Measurements from ENCODE around the gene PDCL2. TPM values are rescaled to one million over a fixed set of nuclear protein-coding genes. Genes with fewer than 3 reads are reported as not detected.
A peak's percentile ranks its signal among the peaks of the same experiment; 100 is the strongest.

PDCL2 gene
- total RNA-seq, 2 experiments from 2014 or later: not detected

DNA sequence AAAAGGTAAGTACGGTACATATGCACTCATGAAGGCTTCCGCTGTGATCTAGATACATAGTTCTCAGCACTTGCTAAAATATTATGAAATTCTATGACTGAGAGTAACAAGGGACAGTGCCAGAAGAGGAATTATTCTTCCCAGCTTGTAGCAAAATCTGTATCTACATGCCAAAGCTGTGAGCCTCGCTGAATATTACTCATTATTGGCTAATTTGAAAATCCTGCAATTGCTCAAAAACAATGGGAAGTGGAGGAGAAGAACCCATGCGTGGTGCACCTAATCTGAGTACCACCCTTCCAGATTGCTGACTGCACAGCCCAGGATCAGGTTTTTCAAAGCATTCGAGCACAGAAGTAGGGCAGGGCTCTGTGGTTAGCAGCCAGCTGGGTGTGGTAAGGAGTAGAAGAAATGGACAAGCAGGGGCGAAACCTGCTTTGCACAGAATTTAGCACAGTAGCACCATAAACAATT is 17.4 kb upstream of the PDCL2 start:
- no peaks in the 10 kb centered on the region for H3K9me3 ChIP-seq (ENCODE audit: control insufficient read depth in 1 of 2, insufficient read depth in 1 of 2, low read length in 2 of 2)
- H3K4me3 ChIP-seq (ENCODE audit: low read length): no peak overlapping the region
- Mint-ChIP-seq H3K36me3 (ENCODE audit: low read depth) (no peaks in the 10 kb centered on the region), H3K4me3 (no peak overlapping the region), H3K27ac (no peak overlapping the region), H3K4me1 (ENCODE audit: low read depth) (peaks cover 7% of the 10 kb centered on the region), H3K27me3 (peaks cover 12% of the 10 kb centered on the region), H3K9me3 (no peaks in the 10 kb centered on the region)
- CTCF ChIA-PET: no interaction called here
- POLR2A ChIA-PET: no interaction called here
- DNase-seq (peak in 3 of 14 experiments; percentile 4 to 17 (median 6)), ATAC-seq (ENCODE audit: poor library complexity) (no peak)
- intact Hi-C loops (cut with DNase I, micrococcal nuclease): no loop called here
- H3K27ac ChIP-seq (ENCODE audit: low read depth in 1 of 2, low read length in 2 of 2): no peak overlapping the region
- no peaks in the 10 kb centered on the region for H3K27me3 ChIP-seq (ENCODE audit: control insufficient read depth in 1 of 2, insufficient read depth in 2 of 2, low read length in 2 of 2)
- H3K36me3 ChIP-seq (ENCODE audit: insufficient read depth, low read length): no peaks in the 10 kb centered on the region
- TF ChIP-seq, protein P1, sequence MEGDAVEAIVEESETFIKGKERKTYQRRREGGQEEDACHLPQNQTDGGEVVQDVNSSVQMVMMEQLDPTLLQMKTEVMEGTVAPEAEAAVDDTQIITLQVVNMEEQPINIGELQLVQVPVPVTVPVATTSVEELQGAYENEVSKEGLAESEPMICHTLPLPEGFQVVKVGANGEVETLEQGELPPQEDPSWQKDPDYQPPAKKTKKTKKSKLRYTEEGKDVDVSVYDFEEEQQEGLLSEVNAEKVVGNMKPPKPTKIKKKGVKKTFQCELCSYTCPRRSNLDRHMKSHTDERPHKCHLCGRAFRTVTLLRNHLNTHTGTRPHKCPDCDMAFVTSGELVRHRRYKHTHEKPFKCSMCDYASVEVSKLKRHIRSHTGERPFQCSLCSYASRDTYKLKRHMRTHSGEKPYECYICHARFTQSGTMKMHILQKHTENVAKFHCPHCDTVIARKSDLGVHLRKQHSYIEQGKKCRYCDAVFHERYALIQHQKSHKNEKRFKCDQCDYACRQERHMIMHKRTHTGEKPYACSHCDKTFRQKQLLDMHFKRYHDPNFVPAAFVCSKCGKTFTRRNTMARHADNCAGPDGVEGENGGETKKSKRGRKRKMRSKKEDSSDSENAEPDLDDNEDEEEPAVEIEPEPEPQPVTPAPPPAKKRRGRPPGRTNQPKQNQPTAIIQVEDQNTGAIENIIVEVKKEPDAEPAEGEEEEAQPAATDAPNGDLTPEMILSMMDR (IDR thresholded peaks at IDR 0.05): no peak
- peaks cover 3% of the 10 kb centered on the region for H3K4me1 ChIP-seq (ENCODE audit: insufficient read depth, low read length)

DNA sequence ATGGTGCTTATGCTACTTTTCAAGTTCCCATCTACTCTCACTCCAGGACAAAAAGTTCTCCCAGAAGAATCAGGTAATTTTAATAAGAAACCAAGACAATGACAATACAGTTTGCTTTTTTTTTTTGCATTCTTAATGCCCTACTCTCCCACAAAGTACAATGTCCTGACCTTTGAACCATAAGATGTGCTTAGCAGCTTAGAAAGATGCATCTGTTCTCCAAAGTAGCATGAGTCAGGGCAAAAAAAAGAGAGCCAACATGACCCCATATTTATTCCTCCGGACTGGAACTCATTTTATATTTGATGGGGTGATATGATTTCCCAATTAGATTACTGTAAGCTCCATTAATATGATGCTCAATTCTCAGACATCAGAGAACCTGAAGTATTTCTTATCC is 16.5 kb upstream of the PDCL2 start:
- no peaks in the 10 kb centered on the region for H3K36me3 ChIP-seq (ENCODE audit: insufficient read depth, low read length)
- Mint-ChIP-seq H3K36me3 (ENCODE audit: low read depth) (no peaks in the 10 kb centered on the region), H3K9me3 (no peaks in the 10 kb centered on the region), H3K27me3 (peaks cover 12% of the 10 kb centered on the region), H3K4me1 (ENCODE audit: low read depth) (peaks cover 7% of the 10 kb centered on the region), H3K4me3 (no peak overlapping the region), H3K27ac (no peak overlapping the region)
- ATAC-seq (ENCODE audit: poor library complexity) (no peak), DNase-seq (no peak)
- H3K9me3 ChIP-seq (ENCODE audit: control insufficient read depth in 1 of 2, insufficient read depth in 1 of 2, low read length in 2 of 2): no peaks in the 10 kb centered on the region
- no peaks in the 10 kb centered on the region for H3K27me3 ChIP-seq (ENCODE audit: control insufficient read depth in 1 of 2, insufficient read depth in 2 of 2, low read length in 2 of 2)
- ChIA-PET CTCF (no interaction called here), POLR2A (no interaction called here)
- H3K4me1 ChIP-seq (ENCODE audit: insufficient read depth, low read length): peaks cover 3% of the 10 kb centered on the region
- H3K27ac ChIP-seq (ENCODE audit: low read depth in 1 of 2, low read length in 2 of 2): no peak overlapping the region
- H3K4me3 ChIP-seq (ENCODE audit: low read length): no peak overlapping the region
- TF ChIP-seq, protein P1 (IDR thresholded peaks at IDR 0.05): no peak
- intact Hi-C loops (cut with DNase I, micrococcal nuclease): no loop called here

DNA sequence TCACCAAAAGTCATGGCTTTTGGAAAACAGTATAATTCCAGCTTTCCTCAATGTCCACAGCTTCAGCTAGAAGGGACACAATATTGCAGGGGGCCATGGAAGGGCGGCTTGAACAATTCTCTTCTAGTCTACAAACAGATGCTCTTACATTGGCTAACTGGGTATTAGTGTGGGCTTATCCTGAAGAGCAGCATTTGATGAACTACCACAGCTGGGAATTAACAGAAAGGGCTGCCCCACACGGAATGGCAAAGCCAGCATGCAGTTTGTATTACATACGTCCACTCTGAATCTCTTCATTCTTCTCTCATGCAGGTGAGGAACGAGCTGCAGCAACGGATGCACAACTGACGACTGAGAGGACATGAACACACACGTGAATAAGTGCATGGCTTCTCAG is 13.0 kb upstream of the PDCL2 start:
- Histone ChIP-seq H3K4me1 (ENCODE audit: insufficient read depth, low read length) (peaks cover 3% of the 10 kb centered on the region), H3K4me3 (ENCODE audit: low read length) (no peak overlapping the region), H3K9me3 (ENCODE audit: control insufficient read depth in 1 of 2, insufficient read depth in 1 of 2, low read length in 2 of 2) (no peaks in the 10 kb centered on the region), H3K36me3 (ENCODE audit: insufficient read depth, low read length) (no peaks in the 10 kb centered on the region), H3K27ac (ENCODE audit: low read depth in 1 of 2, low read length in 2 of 2) (no peak overlapping the region), H3K27me3 (ENCODE audit: control insufficient read depth in 1 of 2, insufficient read depth in 2 of 2, low read length in 2 of 2) (no peaks in the 10 kb centered on the region)
- Mint-ChIP-seq H3K4me3 (no peak overlapping the region), H3K36me3 (ENCODE audit: low read depth) (no peaks in the 10 kb centered on the region), H3K27ac (no peak overlapping the region), H3K9me3 (no peaks in the 10 kb centered on the region), H3K4me1 (ENCODE audit: low read depth) (peaks cover 7% of the 10 kb centered on the region), H3K27me3 (peaks cover 12% of the 10 kb centered on the region)
- intact Hi-C loops (cut with DNase I, micrococcal nuclease): no loop called here
- DNase-seq: no peak
- TF ChIP-seq, protein P1 (IDR thresholded peaks at IDR 0.05): no peak
- no peak for ATAC-seq (ENCODE audit: poor library complexity)
- POLR2A ChIA-PET: no interaction called here
- CTCF ChIA-PET: interaction anchor here (0.7 to 1.2 kb wide), 2 partner anchors 9 to 174 kb away, joined by 3 read pairs; no protein-coding TSS in a partner anchor
